GM18520 (cell line): ENCODE measurements around the gene TRIM37.
"Not testable (repeated sequence)": the region's sequence is repeated elsewhere in the genome, so short reads cannot be mapped to it uniquely, and the experiment has no call there.

Source experiments
- ATAC-seq: cut with Tn5 transposase; IDR thresholded peaks from one replicate; pipeline ENCODE4 v1.9.1; 2021; ENCODE audit not compliant: unreplicated experiment

TRIM37 gene

DNA sequence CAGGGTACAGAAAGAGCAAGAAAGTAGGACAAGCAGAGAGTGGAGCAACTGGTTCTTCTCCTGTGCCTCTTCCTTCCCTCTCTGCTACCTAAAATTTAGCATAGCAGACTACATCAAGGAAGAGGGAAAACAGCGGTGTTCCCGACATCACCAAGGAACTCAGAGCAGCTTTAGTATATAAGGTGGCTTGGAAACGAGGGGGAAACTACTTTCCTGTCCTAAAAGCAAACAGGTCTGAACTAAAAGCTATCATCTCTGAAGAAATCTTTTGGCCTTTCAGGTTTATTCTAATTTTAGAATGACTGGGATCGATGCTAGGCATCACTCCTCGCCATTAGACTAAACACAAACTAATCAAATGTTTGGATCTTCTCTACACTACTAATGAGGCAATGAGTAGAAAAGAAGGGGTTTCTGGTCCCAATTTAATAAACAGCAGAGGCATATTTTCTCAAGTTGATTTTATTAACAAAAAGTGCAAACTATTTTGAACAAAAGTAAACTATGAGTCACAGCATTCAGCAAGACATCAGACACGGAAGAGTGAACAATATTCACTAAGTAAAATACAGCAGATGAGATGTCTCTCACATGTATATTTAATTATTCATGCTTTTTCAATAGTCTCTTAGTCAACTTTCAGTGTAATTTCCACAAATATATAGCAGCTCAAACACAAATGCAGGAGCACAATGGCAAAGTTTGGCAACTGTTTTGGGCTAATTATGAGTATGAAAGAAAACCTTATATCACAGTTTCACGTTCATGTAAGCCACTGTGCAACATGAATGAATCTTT is 108.7 kb downstream of the TRIM37 start:
- ATAC-seq = no peak

DNA sequence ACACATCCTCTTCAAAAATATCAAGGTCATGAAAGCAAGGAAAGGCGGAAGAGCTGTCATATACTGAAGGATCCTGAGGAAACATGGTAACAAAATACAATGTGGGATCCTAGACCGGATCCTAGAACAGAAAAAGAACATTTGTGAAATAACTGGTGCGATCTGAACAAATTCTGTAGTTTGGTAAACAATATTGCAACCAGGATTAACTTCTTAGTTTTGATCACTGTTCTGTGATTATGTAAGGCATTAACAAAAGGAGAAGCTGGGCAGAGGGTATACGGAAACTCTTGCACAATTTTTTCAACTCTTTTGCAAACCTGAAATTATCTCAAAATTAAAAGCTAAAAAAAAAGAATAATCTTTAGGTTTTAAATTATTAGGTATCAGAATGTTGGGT is 109.7 kb downstream of the TRIM37 start:
- no peak for ATAC-seq

DNA sequence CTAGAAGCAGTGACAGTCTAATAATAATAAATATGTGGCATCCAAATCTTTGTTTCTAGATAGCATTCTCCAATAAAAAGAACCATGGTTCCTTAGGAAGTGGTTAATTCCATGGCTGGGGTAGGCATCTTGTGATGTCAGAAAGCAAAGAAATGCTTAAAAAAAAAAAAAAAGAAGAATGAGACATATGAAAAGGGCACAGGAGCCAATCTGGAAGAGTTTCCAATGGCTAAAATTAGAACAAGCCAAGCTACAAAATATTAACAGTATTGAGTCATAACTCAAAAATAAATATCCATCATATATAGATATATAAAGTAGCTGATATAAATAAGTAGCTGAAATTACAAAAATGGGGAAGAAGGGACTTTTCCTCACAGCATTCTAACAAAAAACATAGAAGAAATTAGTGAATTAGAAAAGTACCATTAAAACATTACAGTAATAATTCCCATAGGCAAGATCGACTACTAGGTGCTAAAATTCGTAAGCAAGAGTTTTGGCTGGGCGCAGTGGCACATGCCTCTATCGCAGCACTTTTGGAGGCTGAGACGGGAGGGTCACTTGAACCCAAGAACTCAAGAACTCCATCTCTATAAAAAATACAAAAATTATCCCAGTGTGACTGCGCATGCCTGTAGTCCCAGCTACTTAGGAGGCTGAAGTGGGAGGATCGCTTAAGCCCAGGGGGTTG is 111.3 kb downstream of the TRIM37 start:
- no peak for ATAC-seq

GRCh38 chr17:58993311-58993710 is 113.4 kb downstream of the TRIM37 start:
- no peak for ATAC-seq

- ATAC-seq = no peak
Measured at GRCh38 chr17:58991718-58992331, 114.9 kb downstream of the TRIM37 start.

DNA sequence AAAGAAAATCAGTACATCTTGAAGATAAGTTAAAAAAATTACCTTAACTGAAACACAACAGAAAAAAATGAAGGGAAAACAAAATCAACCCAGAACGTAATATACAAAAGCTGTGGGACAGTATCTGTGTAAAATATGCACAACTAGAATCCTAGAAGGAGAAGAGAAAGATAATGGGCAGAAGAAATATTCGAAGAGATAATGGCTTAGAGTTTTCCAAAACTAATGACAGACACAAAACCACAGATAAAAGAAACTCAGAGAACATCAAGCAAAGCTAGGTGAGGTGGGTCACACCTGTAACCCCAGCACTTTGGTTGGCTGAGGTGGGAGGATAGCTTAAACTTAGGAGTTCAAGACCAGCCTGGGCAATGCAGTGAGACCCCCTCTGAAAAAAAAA is 117.1 kb downstream of the TRIM37 start:
- no peak for ATAC-seq

GRCh38 chr17:58985971-58986370 is 120.7 kb downstream of the TRIM37 start:
- ATAC-seq = no peak

DNA sequence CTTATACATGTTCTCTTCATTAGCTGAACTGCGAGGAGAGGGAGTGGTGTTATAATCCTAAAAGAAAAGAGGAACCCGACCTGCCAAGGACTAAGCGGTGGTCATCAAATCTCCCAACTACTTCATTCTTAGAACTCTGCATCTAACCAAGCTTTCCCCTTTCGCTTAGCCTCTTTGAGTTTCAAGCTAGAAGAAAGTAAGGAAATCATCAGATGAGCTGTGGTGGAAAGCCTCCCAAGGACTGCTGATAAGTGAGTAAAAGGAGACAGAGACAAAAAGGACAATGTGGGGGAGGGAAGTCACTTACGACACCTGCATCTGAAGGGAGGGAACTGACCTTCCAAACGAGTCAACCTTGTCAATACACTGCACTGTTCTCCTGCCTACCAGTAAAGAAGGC is 121.3 kb downstream of the TRIM37 start:
- ATAC-seq = no peak

DNA sequence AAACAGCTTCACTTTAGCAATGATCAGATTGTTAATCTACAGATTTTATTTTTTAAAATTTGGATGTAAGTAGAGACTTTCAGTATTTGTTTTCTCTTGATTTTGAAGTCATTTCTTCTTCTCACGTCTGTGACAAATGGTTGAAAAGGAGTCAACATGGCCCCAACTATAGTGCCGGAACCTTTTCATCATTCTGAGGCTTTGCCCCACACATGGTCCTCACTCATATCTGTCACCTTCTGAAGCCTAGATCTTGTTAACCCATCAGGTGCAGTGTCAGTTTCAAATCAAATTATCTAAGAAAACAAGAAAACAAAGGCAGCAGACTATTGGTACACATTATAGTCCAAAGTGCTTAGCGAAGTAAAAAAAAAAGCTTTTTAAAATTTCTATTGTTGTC is 124.1 kb downstream of the TRIM37 start:
- ATAC-seq = no peak

GRCh38 chr17:58980706-58981481 is 125.8 kb downstream of the TRIM37 start:
- no peak for ATAC-seq

DNA sequence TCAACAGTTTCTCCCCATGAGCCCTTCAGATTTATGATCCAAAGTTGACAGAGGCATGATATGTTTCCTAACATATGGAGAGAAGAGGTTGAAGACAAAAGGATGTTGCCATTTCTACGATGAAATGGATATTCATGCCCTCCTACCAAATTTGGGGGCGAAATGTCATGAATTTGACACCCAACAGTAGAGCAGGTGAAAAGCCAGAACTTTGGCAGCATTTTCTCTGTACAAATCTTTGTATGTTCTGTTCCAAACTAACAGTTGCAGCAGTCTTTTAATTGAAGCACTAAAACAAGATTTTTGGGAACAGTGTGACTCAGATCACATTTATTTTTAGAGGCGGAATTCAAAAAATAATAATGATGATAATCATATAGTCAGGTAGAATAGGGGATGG is 130.1 kb downstream of the TRIM37 start:
- no peak for ATAC-seq

GRCh38 chr17:58974354-58974753 is 132.3 kb downstream of the TRIM37 start:
- ATAC-seq = no peak

DNA sequence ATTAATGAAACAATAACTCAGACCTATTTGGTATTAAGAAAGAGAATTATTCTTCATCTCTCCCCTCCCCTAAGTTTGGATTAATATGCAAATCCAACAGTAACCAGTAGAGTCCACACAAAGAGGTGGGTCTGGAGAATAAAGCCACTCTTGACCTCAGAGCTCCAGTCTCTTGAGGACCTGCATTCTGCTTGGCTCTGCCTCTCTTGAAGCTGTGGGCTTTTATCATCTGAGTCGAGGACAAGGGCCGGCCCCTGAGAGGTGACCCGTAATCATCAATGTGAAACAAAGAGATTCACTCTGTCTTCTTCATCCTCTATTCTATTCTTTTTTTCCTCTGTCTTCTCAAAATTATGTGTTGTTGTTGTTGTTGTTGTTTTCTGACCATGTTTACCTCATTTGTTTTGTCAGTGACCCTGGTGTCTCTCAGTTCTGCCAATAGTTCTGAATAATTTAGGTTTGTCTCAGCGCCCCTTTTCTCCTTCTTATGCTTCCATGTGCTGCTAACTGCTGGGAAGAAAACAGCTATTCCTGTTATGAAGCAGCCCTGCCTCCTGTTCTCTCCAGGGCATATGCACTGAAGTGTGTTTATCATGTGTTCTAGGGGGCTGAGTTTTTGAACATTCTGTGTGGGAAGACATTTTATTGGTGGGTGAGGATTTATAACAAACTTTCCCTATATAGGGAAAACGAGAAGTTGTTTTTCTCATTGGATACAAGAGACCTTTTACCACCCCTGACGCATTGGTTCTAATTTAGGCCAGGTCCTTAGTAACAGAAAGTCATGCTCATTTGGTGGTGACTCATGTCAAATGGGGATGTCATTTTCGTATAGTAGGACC is 135.8 kb downstream of the TRIM37 start:
- no peak for ATAC-seq

GRCh38 chr17:58969612-58970011 is 137.1 kb downstream of the TRIM37 start:
- no peak for ATAC-seq

- no peak for ATAC-seq
Measured at GRCh38 chr17:58969156-58969555, 137.5 kb downstream of the TRIM37 start.

GRCh38 chr17:58968426-58969061 is 138.1 kb downstream of the TRIM37 start:
- ATAC-seq = no peak

DNA sequence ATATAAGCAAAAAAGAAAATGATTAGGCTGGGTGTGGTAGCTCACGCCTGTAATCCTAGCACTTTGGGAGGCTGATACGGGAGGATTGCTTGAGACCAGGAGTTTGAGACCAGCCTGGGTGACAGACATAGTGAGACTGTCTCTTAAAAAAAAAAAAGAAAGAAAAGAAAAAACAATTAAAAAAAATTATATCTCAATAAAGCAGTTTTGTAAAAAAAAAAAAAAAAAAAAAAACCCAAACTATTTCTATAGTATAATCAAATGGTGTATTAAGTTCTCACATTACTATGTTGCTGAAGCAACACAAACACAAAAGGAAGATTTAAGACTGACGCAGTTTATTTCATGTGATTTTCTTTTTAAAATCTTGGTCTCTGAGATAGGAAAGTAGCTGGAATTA is 140.5 kb downstream of the TRIM37 start:
- no peak for ATAC-seq

- no peak for ATAC-seq
Measured at GRCh38 chr17:58965221-58965620, 141.5 kb downstream of the TRIM37 start.

DNA sequence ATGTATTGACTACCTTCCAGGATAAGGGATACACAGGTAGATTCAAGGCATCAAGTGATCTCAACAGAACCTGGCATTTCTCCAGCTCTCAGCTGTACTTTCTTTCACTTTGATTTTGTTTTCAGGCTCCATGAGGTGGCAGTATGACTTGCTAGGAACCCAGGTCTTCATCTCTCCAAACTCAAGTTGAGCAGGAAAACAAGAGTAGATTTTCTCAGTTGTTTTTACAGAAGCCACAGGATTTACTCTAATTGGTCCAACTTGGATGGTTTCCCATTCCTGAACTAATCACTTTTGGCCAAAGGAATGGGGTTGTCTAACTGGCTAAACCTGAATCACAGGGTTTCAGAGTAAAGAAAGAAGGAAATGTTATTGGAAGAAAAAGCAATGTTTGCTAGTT is 146.6 kb downstream of the TRIM37 start:
- ATAC-seq = no peak

DNA sequence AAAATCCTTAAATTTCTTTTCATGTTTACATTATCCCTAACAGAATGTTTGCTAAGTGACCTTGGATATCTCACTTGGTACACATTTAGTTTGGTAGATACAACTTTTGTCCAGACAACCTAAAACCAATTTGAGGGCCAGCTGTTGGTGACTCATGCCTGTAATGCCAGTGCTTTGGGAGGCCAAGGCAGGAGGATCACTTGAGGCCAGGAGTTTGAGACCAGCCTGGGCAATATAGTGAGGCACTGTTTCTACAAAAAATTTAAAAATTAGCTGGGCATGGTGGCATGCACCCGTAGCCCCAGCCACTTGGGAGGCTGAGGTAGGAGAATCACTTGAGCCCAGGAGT is 149.0 kb downstream of the TRIM37 start:
- ATAC-seq = not testable (repeated sequence)
